ENCODE measurements around the gene ZNF311.
"Not testable (repeated sequence)": the region's sequence is repeated elsewhere in the genome, so short reads cannot be mapped to it uniquely, and the experiment has no call there.

ZNF311 gene

DNA sequence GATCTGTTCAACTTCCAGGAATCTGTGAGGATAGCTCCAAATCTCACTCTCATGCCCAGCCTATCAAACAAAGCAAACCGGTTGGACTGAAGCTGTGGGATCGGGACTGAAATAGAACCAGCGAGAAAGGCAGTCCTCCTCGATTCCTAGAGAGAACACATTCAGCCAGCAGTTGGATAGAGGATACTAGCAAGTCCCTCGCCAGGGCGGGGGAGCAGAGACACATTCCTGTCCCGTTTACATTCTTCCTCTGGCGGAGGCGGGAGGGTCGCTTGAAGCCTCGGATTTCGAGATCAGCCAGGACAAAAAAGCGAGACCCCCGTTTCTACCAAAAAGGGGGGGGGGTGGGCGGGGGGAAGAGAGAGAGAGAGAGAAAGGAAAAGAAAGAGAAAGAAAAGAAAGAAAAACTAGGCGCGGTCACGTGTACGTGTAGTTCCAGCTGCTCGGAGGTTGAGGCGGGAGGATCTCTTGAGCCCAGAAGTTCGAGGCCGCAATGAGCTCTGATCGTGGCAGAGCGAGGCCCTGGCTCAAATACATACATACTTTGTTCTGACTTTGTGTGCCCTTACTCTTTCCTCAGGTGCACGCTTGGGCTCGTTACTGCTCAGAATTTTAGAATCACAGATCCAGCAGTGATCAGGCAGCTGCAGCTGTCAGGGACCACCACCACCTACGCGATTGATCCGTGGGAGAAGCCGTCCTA lies 19.5 kb downstream of the ZNF311 start:
- intact Hi-C loops (cut with DNase I) = loop anchor here (2.0 kb wide), 1 partner anchor 89 kb away; no protein-coding TSS in a partner anchor
- peak; percentile 60 to 95 (median 74) for DNase-seq

DNA sequence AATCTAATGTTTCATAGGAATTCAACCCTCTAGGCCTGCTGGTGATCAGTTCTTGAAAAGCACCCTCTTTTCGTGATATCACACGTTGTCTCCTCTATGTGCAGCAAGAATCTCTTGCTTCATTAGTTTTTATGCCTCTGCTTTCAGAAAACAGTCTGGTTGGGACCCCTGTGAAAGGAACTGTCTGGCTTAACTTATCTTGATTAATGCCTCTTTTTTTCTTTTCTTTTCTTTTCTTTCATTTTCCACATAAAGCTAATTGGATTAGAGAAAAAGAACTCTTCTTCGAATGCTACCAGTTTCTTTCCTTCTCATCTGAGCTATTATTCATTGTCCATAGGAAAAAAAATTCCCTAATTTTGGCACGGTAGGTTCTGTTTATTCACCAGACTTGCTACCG lies 21.3 kb downstream of the ZNF311 start:
- DNase-seq = no peak
- intact Hi-C loops (cut with DNase I) = loop anchor here (2.0 to 5.0 kb wide), 2 partner anchors 33 to 87 kb away; no protein-coding TSS in a partner anchor

GRCh38 chr6:28982476-28983266 lies 22.4 kb downstream of the ZNF311 start:
- intact Hi-C loops (cut with DNase I) = loop anchor here (1.0 to 5.0 kb wide), 2 partner anchors 35 to 119 kb away; no protein-coding TSS in a partner anchor
- DNase-seq = no peak

DNA sequence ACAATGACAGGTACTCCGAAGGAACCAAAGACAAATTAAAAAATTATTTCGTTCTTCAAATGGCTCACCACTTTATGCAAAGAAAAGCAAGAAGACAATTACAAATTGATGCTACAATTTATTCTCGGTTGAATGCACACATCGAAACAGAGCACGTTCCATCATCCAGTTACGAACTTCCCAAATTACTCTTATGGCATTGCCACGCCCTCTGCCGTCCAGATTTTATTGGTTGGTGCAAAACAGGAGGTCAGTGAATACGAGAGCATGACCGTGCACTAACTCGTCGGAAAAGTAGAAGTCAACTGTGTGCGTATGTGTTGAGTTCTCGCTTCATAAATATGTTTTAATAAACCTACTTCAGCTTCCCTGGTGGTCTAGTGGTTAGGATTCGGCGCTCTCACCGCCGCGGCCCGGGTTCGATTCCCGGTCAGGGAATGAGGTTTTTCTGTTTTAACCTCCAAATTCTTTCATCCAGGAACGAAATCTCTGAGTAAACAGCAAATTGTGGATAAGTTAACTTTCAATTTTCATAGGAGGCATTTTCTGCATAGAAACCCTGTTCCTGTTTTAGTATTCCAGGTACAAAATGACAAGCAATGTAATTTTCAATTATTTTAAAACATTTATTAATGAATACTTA lies 23.2 kb downstream of the ZNF311 start:
- intact Hi-C loops (cut with DNase I) = loop anchor here (1.0 to 5.0 kb wide), 4 partner anchors 35 to 143 kb away; no protein-coding TSS in a partner anchor
- peak; percentile 48 to 94 (median 71) for DNase-seq

DNA sequence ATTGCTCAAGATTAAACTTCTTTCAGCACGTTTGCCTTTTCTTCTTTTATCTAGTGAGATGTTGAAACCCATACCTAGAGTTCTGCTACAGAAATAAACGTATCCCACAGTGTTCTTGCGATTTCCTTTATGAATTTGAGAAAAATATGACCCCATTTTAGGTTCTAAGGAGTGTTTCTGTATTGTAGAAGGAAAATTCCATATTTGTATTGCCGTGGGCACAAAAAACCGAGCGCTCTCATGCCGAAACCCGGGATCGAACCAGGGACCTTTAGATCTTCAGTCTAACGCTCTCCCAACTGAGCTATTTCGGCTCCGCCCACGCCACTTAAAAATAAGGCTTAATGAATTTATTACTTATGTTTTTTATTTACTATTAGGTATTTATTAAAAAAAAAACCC lies 23.7 kb downstream of the ZNF311 start:
- intact Hi-C loops (cut with DNase I) = loop anchor here (2.0 to 5.0 kb wide), 3 partner anchors 36 to 143 kb away; no protein-coding TSS in a partner anchor
- DNase-seq = peak in 8 of 10 donors; percentile 34 to 91 (median 57)

- intact Hi-C loops (cut with DNase I) = loop anchor here (2.0 to 5.0 kb wide), 3 partner anchors 36 to 142 kb away; no protein-coding TSS in a partner anchor
- peak in 2 of 10 donors; percentile 19 to 28 for DNase-seq
These were observed 24.2 kb downstream of the ZNF311 start for GRCh38 chr6:28980852-28981430.

GRCh38 chr6:28980137-28980851 lies 24.8 kb downstream of the ZNF311 start:
- DNase-seq = no peak
- intact Hi-C loops (cut with DNase I) = loop anchor here (2.0 to 5.0 kb wide), 3 partner anchors 37 to 141 kb away; no protein-coding TSS in a partner anchor

- DNase-seq = no peak
- intact Hi-C loops (cut with DNase I) = loop anchor here (2.0 to 5.0 kb wide), 3 partner anchors 38 to 141 kb away; no protein-coding TSS in a partner anchor
These were observed 25.4 kb downstream of the ZNF311 start for GRCh38 chr6:28979679-28980078.

GRCh38 chr6:28978959-28979561 lies 26.1 kb downstream of the ZNF311 start:
- DNase-seq = no peak
- intact Hi-C loops (cut with DNase I) = no loop called here

- no peak for DNase-seq
- intact Hi-C loops (cut with DNase I) = no loop called here
These were observed 27.0 kb downstream of the ZNF311 start for GRCh38 chr6:28978133-28978491.

- peak in 6 of 10 donors; percentile 20 to 94 (median 64) for DNase-seq
- intact Hi-C loops (cut with DNase I) = no loop called here
These were observed 27.6 kb downstream of the ZNF311 start for GRCh38 chr6:28977341-28978132.

- intact Hi-C loops (cut with DNase I) = no loop called here
- DNase-seq = no peak
These were observed 28.4 kb downstream of the ZNF311 start for GRCh38 chr6:28976677-28977076.

- DNase-seq = no peak
- intact Hi-C loops (cut with DNase I) = no loop called here
These were observed 30.6 kb downstream of the ZNF311 start for GRCh38 chr6:28974505-28974904.

GRCh38 chr6:28970056-28970455 lies 35.1 kb downstream of the ZNF311 start:
- DNase-seq; intact Hi-C loops (cut with DNase I): not testable (repeated sequence)

GRCh38 chr6:28969129-28969528 lies 36.0 kb downstream of the ZNF311 start:
- no peak for DNase-seq
- intact Hi-C loops (cut with DNase I) = no loop called here

GRCh38 chr6:28968476-28968875 lies 36.6 kb downstream of the ZNF311 start:
- intact Hi-C loops (cut with DNase I) = no loop called here
- DNase-seq = no peak

DNA sequence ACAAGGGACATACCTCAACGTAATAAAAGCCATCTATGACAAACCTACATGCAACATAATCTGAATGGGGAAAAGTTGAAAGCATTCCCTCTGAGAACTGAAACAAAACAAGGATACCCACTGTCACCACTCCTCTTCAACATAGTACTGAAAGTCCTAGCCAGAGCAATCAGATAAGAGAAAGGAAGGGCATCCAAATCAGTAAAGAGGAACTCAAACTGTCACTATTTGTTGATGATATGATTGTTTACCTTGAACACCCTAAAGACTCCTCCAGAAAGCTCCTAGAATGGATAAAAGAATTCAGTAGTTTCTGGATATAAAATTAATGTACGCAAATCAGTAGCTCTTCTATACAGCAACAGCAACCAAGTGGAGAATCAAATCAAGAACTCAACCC lies 39.4 kb downstream of the ZNF311 start:
- DNase-seq = no peak
- intact Hi-C loops (cut with DNase I) = no loop called here

- DNase-seq = no peak
- intact Hi-C loops (cut with DNase I) = no loop called here
These were observed 44.1 kb downstream of the ZNF311 start for GRCh38 chr6:28960846-28961500.
